GM20000 (cell line): ENCODE results near the gene CATSPERZ.
"Not testable (repeated sequence)": the region's sequence is repeated elsewhere in the genome, so short reads cannot be mapped to it uniquely, and the experiment has no call there.

Experiments
- DNase-seq: peaks from one replicate; pipeline ENCODE4 v3.0.0; 2012; ENCODE audit warnings: low spot score
- CTCF ChIP-seq: IDR thresholded peaks from 2 replicates; pipeline ENCODE4 v1.5.1; 2012; ENCODE audit warnings: mild to moderate bottlenecking, control low read depth; ENCODE audit errors: extremely low read depth, missing control alignments

The CATSPERZ gene

GRCh38 chr11:64317961-64318765, 18.0 kb downstream of the CATSPERZ start, which contains the start of gene PRDX5:
Gene PRDX5, plus strand, starts transcription at chr11:64318121. Its CDS starts 95 bp downstream, at chr11:64318216.
- TF ChIP-seq CTCF = peak; percentile 50
- DNase-seq = peak; percentile 97

- DNase-seq = no peak
- no peak for TF ChIP-seq CTCF
Measured at GRCh38 chr11:64318766-64319761, 18.9 kb downstream of the CATSPERZ start.

GRCh38 chr11:64320556-64320955, 20.4 kb downstream of the CATSPERZ start:
- DNase-seq = no peak
- TF ChIP-seq CTCF = no peak

GRCh38 chr11:64321026-64321425, 20.9 kb downstream of the CATSPERZ start:
- TF ChIP-seq CTCF = no peak
- DNase-seq = no peak

- no peak for TF ChIP-seq CTCF
- no peak for DNase-seq
Measured at GRCh38 chr11:64321533-64321932, 21.4 kb downstream of the CATSPERZ start.

- no peak for TF ChIP-seq CTCF
- no peak for DNase-seq
Measured at GRCh38 chr11:64322925-64323260, 22.7 kb downstream of the CATSPERZ start.

- DNase-seq = no peak
- no peak for TF ChIP-seq CTCF
Measured at GRCh38 chr11:64323373-64323772, 23.2 kb downstream of the CATSPERZ start.

GRCh38 chr11:64323984-64324383, 23.8 kb downstream of the CATSPERZ start:
- not testable (repeated sequence) for DNase-seq
